Fibroblast of skin of right quadriceps (primary cell): Measurements from ENCODE around the gene IL17C.
A peak's percentile ranks its signal among the peaks of the same experiment; 100 is the strongest.

Source experiments
- DNase-seq: peaks from one replicate; pipeline ENCODE4 v3.0.0-alpha.2; 2013

IL17C gene

GRCh38 chr16:88610909-88611812, 27.2 kb upstream of the IL17C start:
- DNase-seq, result no peak

GRCh38 chr16:88613293-88613692, 25.1 kb upstream of the IL17C start:
- no peak for DNase-seq

- DNase-seq, result no peak
Observed at GRCh38 chr16:88613911-88614817, 24.2 kb upstream of the IL17C start.

- DNase-seq, result no peak
Observed at GRCh38 chr16:88614818-88615580, 23.4 kb upstream of the IL17C start.

- DNase-seq, result no peak
Observed at GRCh38 chr16:88616320-88616719, 22.1 kb upstream of the IL17C start.

- DNase-seq, result no peak
Observed at GRCh38 chr16:88616736-88617135, 21.6 kb upstream of the IL17C start.

- peak; percentile 20 for DNase-seq
Observed at GRCh38 chr16:88617268-88618031, 20.9 kb upstream of the IL17C start.

- no peak for DNase-seq
Observed at GRCh38 chr16:88618182-88618955, 20.0 kb upstream of the IL17C start.

- no peak for DNase-seq
Observed at GRCh38 chr16:88618956-88619667, 19.3 kb upstream of the IL17C start.

- no peak for DNase-seq
Observed at GRCh38 chr16:88619859-88620815, 18.2 kb upstream of the IL17C start.

- no peak for DNase-seq
Observed at GRCh38 chr16:88622125-88622524, 16.2 kb upstream of the IL17C start.

GRCh38 chr16:88622866-88623265, 15.5 kb upstream of the IL17C start:
- no peak for DNase-seq

- no peak for DNase-seq
Observed at GRCh38 chr16:88623858-88624257, 14.5 kb upstream of the IL17C start.

GRCh38 chr16:88624481-88624880, 13.9 kb upstream of the IL17C start:
- no peak for DNase-seq

GRCh38 chr16:88624977-88625576, 13.3 kb upstream of the IL17C start:
- DNase-seq, result no peak

- DNase-seq, result no peak
Observed at GRCh38 chr16:88626646-88627045, 11.7 kb upstream of the IL17C start.

GRCh38 chr16:88627531-88628411, 10.6 kb upstream of the IL17C start:
- DNase-seq, result no peak

GRCh38 chr16:88628512-88628974, 9.8 kb upstream of the IL17C start:
- DNase-seq, result no peak
